Measurements from ENCODE around the gene SRR.

DNA sequence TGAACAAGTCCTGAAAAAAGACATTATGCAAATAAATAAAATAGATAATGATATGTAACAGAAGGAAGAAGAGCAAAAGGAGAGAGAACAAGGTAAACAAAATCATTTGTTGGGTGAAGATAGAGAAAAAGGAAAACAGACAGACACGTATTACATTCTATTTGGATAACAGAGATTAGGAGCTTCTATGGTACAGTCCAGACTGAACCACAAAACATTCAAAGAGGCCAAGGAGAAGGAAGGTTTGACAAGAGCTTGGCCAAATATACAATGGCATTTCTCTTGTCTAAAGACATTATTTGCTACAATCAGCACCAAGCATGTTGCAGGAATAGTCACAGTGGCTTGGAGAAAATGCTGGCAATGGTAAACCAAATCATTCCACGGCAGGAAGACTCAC, 29.3 kb upstream of the SRR start:
- no peak for TF ChIP-seq BCLAF1 (IDR thresholded peaks at IDR 0.05; ENCODE audit: borderline replicate concordance in 1 of 2, control insufficient read depth in 1 of 2, low read depth in 2 of 2, low read length in 1 of 2)
- no peak for TF ChIP-seq RBM39 (optimal IDR thresholded peaks at IDR 0.05; ENCODE audit: low read depth, low read length)
- TF ChIP-seq DNMT1 (IDR thresholded peaks at IDR 0.05): no peak
- TF ChIP-seq, protein P1, sequence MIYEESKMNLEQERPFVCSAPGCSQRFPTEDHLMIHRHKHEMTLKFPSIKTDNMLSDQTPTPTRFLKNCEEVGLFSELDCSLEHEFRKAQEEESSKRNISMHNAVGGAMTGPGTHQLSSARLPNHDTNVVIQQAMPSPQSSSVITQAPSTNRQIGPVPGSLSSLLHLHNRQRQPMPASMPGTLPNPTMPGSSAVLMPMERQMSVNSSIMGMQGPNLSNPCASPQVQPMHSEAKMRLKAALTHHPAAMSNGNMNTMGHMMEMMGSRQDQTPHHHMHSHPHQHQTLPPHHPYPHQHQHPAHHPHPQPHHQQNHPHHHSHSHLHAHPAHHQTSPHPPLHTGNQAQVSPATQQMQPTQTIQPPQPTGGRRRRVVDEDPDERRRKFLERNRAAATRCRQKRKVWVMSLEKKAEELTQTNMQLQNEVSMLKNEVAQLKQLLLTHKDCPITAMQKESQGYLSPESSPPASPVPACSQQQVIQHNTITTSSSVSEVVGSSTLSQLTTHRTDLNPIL (CRISPR knock-in tag; IDR thresholded peaks at IDR 0.05): no peak
- TF ChIP-seq LARP7 (IDR thresholded peaks at IDR 0.05): no peak
- TF ChIP-seq HDAC6 (IDR thresholded peaks at IDR 0.05; ENCODE audit: low read depth, low read length): no peak
- no peak for TF ChIP-seq RAD21 (CRISPR knock-in tag; conservative IDR thresholded peaks at IDR 0.05 in 1 of 2, IDR thresholded peaks at IDR 0.05 in 1 of 2)
- no peak for TF ChIP-seq EP300 (IDR thresholded peaks at IDR 0.05; ENCODE audit: low read length)
- TF ChIP-seq ID3 (CRISPR knock-in tag; IDR thresholded peaks at IDR 0.05): no peak
- no peak for TF ChIP-seq ID3 (tag; IDR thresholded peaks at IDR 0.05)
- no peak for TF ChIP-seq SRF (CRISPR knock-in tag; IDR thresholded peaks at IDR 0.05)
- TF ChIP-seq POLR2A (conservative IDR thresholded peaks at IDR 0.05): no peak
- TF ChIP-seq ZNF589 (CRISPR knock-in tag; IDR thresholded peaks at IDR 0.05; ENCODE audit: low read depth): no peak
- no peak for TF ChIP-seq POLR2AphosphoS5 (IDR thresholded peaks at IDR 0.05; ENCODE audit: control insufficient read depth, insufficient read depth, low read depth, low read length)
- TF ChIP-seq ZNF224 (CRISPR knock-in tag; IDR thresholded peaks at IDR 0.05): no peak
